Measurements from ENCODE around the gene CELSR1. TPM values are rescaled to one million over a fixed set of nuclear protein-coding genes. Genes with fewer than 3 reads are reported as not detected.

The CELSR1 gene
- total and polyA plus RNA-seq, 12 donors, result 0.11 to 4.3 (median 1.9) TPM

DNA sequence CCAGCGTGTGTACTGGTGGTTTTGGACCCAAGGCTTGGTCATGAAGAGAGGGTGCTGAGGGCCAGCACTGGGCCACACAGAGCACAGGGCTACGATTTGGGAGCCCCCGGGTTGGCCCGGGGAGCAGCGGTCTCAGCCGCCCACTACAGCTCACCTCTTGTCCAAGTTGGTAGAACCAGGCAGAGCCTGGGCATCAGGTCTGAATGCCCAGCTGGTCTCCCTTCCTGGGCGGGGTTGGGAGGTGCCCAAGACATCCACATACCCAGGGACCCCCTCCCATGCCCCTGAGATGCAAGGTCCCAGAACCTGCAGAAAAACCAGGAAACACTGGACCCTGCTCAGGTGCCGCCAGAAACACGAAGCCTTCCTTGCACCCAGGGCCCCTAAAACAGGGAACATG is 18.0 kb downstream of the CELSR1 start:
- no peak for DNase-seq
- Histone ChIP-seq H3K27me3 (no peaks in the 10 kb centered on the region), H3K4me1 (replicated peaks in 1 of 2) (no peaks in the 10 kb centered on the region), H3K36me3 (replicated peaks in 1 of 2) (no peaks in the 10 kb centered on the region), H3K9me3 (replicated peaks in 1 of 3) (no peaks in the 10 kb centered on the region), H3K4me3 (no peak overlapping the region), H3K27ac (no peak overlapping the region)
- intact Hi-C loops (cut with DNase I), result no loop called here
- 88 to 90% (median 89%) methylated on average over 3 to 9 of the region's 9 CpGs for WGBS, 4 donors
- TF ChIP-seq, protein P1, sequence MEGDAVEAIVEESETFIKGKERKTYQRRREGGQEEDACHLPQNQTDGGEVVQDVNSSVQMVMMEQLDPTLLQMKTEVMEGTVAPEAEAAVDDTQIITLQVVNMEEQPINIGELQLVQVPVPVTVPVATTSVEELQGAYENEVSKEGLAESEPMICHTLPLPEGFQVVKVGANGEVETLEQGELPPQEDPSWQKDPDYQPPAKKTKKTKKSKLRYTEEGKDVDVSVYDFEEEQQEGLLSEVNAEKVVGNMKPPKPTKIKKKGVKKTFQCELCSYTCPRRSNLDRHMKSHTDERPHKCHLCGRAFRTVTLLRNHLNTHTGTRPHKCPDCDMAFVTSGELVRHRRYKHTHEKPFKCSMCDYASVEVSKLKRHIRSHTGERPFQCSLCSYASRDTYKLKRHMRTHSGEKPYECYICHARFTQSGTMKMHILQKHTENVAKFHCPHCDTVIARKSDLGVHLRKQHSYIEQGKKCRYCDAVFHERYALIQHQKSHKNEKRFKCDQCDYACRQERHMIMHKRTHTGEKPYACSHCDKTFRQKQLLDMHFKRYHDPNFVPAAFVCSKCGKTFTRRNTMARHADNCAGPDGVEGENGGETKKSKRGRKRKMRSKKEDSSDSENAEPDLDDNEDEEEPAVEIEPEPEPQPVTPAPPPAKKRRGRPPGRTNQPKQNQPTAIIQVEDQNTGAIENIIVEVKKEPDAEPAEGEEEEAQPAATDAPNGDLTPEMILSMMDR (IDR thresholded peaks at IDR 0.05), result no peak
- no peak for TF ChIP-seq POLR2A (IDR thresholded peaks at IDR 0.05)

DNA sequence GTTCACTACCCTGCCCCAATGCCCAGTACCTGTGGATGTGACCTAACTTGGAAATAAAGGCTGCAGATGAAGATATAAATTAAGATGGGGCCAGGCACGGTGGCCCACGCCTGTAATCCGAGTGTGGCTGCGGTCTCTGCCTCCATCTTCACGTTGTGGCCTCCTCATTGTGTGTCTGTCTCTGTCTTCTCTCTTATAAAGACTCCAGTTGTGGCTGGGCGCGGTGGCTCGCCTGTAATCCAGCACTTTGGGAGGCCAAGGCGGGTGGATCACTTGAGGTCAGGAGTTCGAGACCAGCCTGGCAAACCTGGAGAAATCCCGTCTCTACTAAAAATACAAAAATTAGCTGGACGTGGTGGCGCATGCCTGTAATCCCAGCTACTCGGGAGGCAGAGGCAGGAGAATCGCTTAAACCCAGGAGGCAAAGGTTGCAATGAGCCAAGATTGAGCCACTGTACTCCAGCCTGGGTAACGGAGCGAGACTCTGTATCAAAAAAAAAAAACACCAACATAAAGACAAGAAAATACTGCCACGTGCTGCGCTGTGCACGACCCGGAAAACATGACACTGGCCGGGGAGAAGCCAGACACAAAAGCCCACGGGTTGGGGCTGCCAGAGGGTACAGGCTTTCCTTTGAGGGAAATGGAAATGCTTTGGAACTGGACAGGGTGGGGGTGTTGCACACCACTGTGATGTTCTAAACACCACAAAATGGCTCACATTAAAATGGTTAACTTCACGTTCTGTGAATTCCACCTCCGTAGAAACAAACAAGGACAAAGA is 18.7 kb downstream of the CELSR1 start:
- H3K36me3 ChIP-seq (replicated peaks in 1 of 2), result no peaks in the 10 kb centered on the region
- H3K4me3 ChIP-seq, result no peak overlapping the region
- no peak for DNase-seq
- no peaks in the 10 kb centered on the region for H3K4me1 ChIP-seq (replicated peaks in 1 of 2)
- H3K9me3 ChIP-seq (replicated peaks in 1 of 3), result no peaks in the 10 kb centered on the region
- H3K27me3 ChIP-seq, result no peaks in the 10 kb centered on the region
- no peak overlapping the region for H3K27ac ChIP-seq
- no peak for TF ChIP-seq POLR2A (IDR thresholded peaks at IDR 0.05)
- TF ChIP-seq, protein P1 (IDR thresholded peaks at IDR 0.05), result no peak
- WGBS, 4 donors, result 85 to 90% (median 88%) methylated on average over 25 of the region's 25 CpGs
- intact Hi-C loops (cut with DNase I), result no loop called here

DNA sequence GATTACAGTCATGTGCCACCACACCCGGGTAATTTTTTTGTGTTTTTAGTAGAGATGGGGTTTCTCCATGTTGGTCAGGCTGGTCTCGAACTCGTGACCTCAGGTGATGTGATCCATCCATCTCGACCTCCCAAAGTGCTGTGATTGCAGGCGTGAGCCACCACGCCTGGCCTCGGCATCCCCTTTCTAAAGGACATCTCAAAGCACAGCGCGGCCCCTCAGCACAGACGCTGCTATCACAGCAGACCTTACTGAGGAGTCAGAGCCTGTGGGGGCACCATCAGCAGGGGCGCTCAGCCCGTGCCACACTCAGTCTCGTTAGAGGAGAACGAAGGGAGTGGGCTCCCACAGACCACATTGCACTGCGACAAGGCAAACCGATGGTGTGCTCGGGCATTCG is 19.4 kb downstream of the CELSR1 start:
- DNase-seq, result no peak
- H3K27me3 ChIP-seq, result no peaks in the 10 kb centered on the region
- H3K4me1 ChIP-seq (replicated peaks in 1 of 2), result no peaks in the 10 kb centered on the region
- no peaks in the 10 kb centered on the region for H3K36me3 ChIP-seq (replicated peaks in 1 of 2)
- 80 to 93% (median 91%) methylated on average over 6 to 18 of the region's 18 CpGs for WGBS, 4 donors
- H3K27ac ChIP-seq, result peak overlapping the region in 1 of 5 donors; percentile 68
- no peak for TF ChIP-seq POLR2A (IDR thresholded peaks at IDR 0.05)
- TF ChIP-seq, protein P1 (IDR thresholded peaks at IDR 0.05), result no peak
- intact Hi-C loops (cut with DNase I), result no loop called here
- no peaks in the 10 kb centered on the region for H3K9me3 ChIP-seq (replicated peaks in 1 of 3)
- H3K4me3 ChIP-seq, result no peak overlapping the region

DNA sequence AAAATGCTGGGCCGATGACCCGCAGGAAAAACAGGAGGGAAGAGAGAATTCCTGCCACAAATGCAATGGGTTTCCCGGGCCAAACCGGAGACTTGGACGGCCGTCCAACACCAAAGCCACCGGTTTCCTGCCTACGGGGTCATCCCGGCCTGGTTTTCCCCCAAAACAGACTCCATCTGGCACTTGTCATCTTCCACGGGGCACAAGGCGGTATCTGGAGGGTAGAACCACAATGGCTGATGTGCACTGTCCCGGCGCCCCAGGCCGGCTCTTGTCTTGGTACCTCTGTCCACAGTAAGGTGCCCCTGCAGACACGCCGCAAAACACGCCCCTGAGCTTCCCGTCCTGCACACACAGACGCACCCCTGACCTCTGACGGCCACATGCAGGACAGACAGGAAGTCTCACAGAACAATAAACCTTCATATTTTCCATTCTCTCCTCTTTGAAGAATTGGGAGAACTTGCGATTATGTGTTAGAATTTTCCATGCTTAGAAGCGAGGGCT is 20.1 kb downstream of the CELSR1 start:
- H3K27ac ChIP-seq, result peak overlapping the region in 1 of 5 donors; percentile 68
- 69 to 74% (median 72%) methylated on average over 18 to 22 of the region's 22 CpGs for WGBS, 4 donors
- TF ChIP-seq, protein P1 (IDR thresholded peaks at IDR 0.05), result no peak
- TF ChIP-seq POLR2A (IDR thresholded peaks at IDR 0.05), result no peak
- no peak overlapping the region for H3K4me3 ChIP-seq
- H3K27me3 ChIP-seq, result no peaks in the 10 kb centered on the region
- no peaks in the 10 kb centered on the region for H3K36me3 ChIP-seq (replicated peaks in 1 of 2)
- DNase-seq, result peak in 4 of 7 donors; percentile 31 to 65 (median 46)
- no peaks in the 10 kb centered on the region for H3K4me1 ChIP-seq (replicated peaks in 1 of 2)
- intact Hi-C loops (cut with DNase I), result no loop called here
- no peaks in the 10 kb centered on the region for H3K9me3 ChIP-seq (replicated peaks in 1 of 3)

All from adrenal gland (tissue), 12 donors.